Activated naive CD4-positive, alpha-beta T cell treated with anti-CD3 and anti-CD28 coated beads, Interleukin-2, amount 50 U/mL, for 24 hours (primary cell): ENCODE data around the gene ZFYVE21.

Experiments
- H3K27ac Mint-ChIP-seq: one replicate; pipeline ENCODE4 v1.8.0; 2021; ENCODE audit warnings: mild to moderate bottlenecking, mixed read lengths
- H3K27me3 Mint-ChIP-seq: one replicate; pipeline ENCODE4 v1.8.0; 2021; ENCODE audit warnings: mixed read lengths
- H3K36me3 Mint-ChIP-seq: one replicate; pipeline ENCODE4 v1.8.0; 2021; ENCODE audit warnings: mixed read lengths
- H3K4me1 Mint-ChIP-seq: one replicate; pipeline ENCODE4 v1.8.0; 2021; ENCODE audit warnings: mixed read lengths
- H3K4me3 Mint-ChIP-seq: one replicate; pipeline ENCODE4 v1.8.0; 2021; ENCODE audit warnings: mild to moderate bottlenecking, mixed read lengths
- H3K9me3 Mint-ChIP-seq: one replicate; pipeline ENCODE4 v1.8.0; 2021; ENCODE audit warnings: mixed read lengths

ZFYVE21 gene

GRCh38 chr14:103744621-103745395, 29.2 kb downstream of the ZFYVE21 start:
- peaks cover 3% of the 10 kb centered on the region for H3K36me3 Mint-ChIP-seq
- H3K4me3 Mint-ChIP-seq = no peak overlapping the region
- no peaks in the 10 kb centered on the region for H3K9me3 Mint-ChIP-seq
- H3K4me1 Mint-ChIP-seq = peaks cover 13% of the 10 kb centered on the region
- H3K27me3 Mint-ChIP-seq = no peaks in the 10 kb centered on the region
- no peak overlapping the region for H3K27ac Mint-ChIP-seq

GRCh38 chr14:103745424-103745823, 29.8 kb downstream of the ZFYVE21 start:
- Mint-ChIP-seq H3K9me3 (no peaks in the 10 kb centered on the region), H3K4me3 (no peak overlapping the region), H3K27me3 (no peaks in the 10 kb centered on the region), H3K4me1 (peaks cover 13% of the 10 kb centered on the region), H3K36me3 (peaks cover 2% of the 10 kb centered on the region), H3K27ac (no peak overlapping the region)

- H3K9me3 Mint-ChIP-seq = no peaks in the 10 kb centered on the region
- H3K36me3 Mint-ChIP-seq = peaks cover 2% of the 10 kb centered on the region
- no peak overlapping the region for H3K27ac Mint-ChIP-seq
- no peaks in the 10 kb centered on the region for H3K27me3 Mint-ChIP-seq
- H3K4me3 Mint-ChIP-seq = no peak overlapping the region
- H3K4me1 Mint-ChIP-seq = peaks cover 13% of the 10 kb centered on the region
Measured at GRCh38 chr14:103746701-103747100, 31.1 kb downstream of the ZFYVE21 start.

GRCh38 chr14:103748534-103748857, 32.9 kb downstream of the ZFYVE21 start:
- Mint-ChIP-seq H3K27me3 (no peaks in the 10 kb centered on the region), H3K9me3 (no peaks in the 10 kb centered on the region), H3K4me3 (no peak overlapping the region), H3K4me1 (peaks cover 13% of the 10 kb centered on the region), H3K27ac (no peak overlapping the region), H3K36me3 (no peaks in the 10 kb centered on the region)

- no peaks in the 10 kb centered on the region for H3K36me3 Mint-ChIP-seq
- H3K27me3 Mint-ChIP-seq = no peaks in the 10 kb centered on the region
- H3K4me1 Mint-ChIP-seq = peaks cover 13% of the 10 kb centered on the region
- no peaks in the 10 kb centered on the region for H3K9me3 Mint-ChIP-seq
- H3K27ac Mint-ChIP-seq = peak overlapping the region; percentile 4
- H3K4me3 Mint-ChIP-seq = no peak overlapping the region
Measured at GRCh38 chr14:103749452-103749851, 33.8 kb downstream of the ZFYVE21 start.

GRCh38 chr14:103749860-103750259, 34.2 kb downstream of the ZFYVE21 start:
- Mint-ChIP-seq H3K36me3 (no peaks in the 10 kb centered on the region), H3K4me3 (no peak overlapping the region), H3K27ac (no peak overlapping the region), H3K9me3 (no peaks in the 10 kb centered on the region), H3K27me3 (no peaks in the 10 kb centered on the region), H3K4me1 (peaks cover 13% of the 10 kb centered on the region)

- H3K9me3 Mint-ChIP-seq = no peaks in the 10 kb centered on the region
- H3K4me1 Mint-ChIP-seq = peaks cover 3% of the 10 kb centered on the region
Measured at GRCh38 chr14:103753774-103754173, 38.2 kb downstream of the ZFYVE21 start.

GRCh38 chr14:103755060-103755459, 39.5 kb downstream of the ZFYVE21 start:
- Mint-ChIP-seq H3K27ac (no peak overlapping the region), H3K9me3 (no peaks in the 10 kb centered on the region), H3K4me1 (no peaks in the 10 kb centered on the region), H3K36me3 (no peaks in the 10 kb centered on the region), H3K27me3 (no peaks in the 10 kb centered on the region), H3K4me3 (no peak overlapping the region)

More at GRCh38 chr14:103753774-103754173, 38.2 kb downstream of the ZFYVE21 start:
- no peak overlapping the region for H3K4me3 Mint-ChIP-seq
- no peak overlapping the region for H3K27ac Mint-ChIP-seq
- no peaks in the 10 kb centered on the region for H3K36me3 Mint-ChIP-seq
- no peaks in the 10 kb centered on the region for H3K27me3 Mint-ChIP-seq

- Mint-ChIP-seq H3K36me3 (no peaks in the 10 kb centered on the region), H3K4me1 (no peaks in the 10 kb centered on the region), H3K9me3 (no peaks in the 10 kb centered on the region), H3K27me3 (no peaks in the 10 kb centered on the region), H3K27ac (no peak overlapping the region), H3K4me3 (no peak overlapping the region)
Measured at GRCh38 chr14:103758059-103758776, 42.6 kb downstream of the ZFYVE21 start.

- Mint-ChIP-seq H3K27ac (no peak overlapping the region), H3K27me3 (no peaks in the 10 kb centered on the region), H3K9me3 (no peaks in the 10 kb centered on the region), H3K4me1 (no peaks in the 10 kb centered on the region), H3K36me3 (peaks cover 5% of the 10 kb centered on the region), H3K4me3 (no peak overlapping the region)
Measured at GRCh38 chr14:103762036-103762435, 46.4 kb downstream of the ZFYVE21 start.

- H3K27ac Mint-ChIP-seq = no peak overlapping the region
- H3K4me3 Mint-ChIP-seq = no peak overlapping the region
- no peaks in the 10 kb centered on the region for H3K9me3 Mint-ChIP-seq
- H3K4me1 Mint-ChIP-seq = no peaks in the 10 kb centered on the region
- peaks cover 6% of the 10 kb centered on the region for H3K36me3 Mint-ChIP-seq
- no peaks in the 10 kb centered on the region for H3K27me3 Mint-ChIP-seq
Measured at GRCh38 chr14:103762541-103762940, 46.9 kb downstream of the ZFYVE21 start.

GRCh38 chr14:103763730-103764488, 48.3 kb downstream of the ZFYVE21 start:
- no peak overlapping the region for H3K27ac Mint-ChIP-seq
- H3K36me3 Mint-ChIP-seq = peaks cover 9% of the 10 kb centered on the region
- H3K4me3 Mint-ChIP-seq = no peak overlapping the region
- H3K9me3 Mint-ChIP-seq = no peaks in the 10 kb centered on the region
- H3K27me3 Mint-ChIP-seq = no peaks in the 10 kb centered on the region
- no peaks in the 10 kb centered on the region for H3K4me1 Mint-ChIP-seq

- Mint-ChIP-seq H3K27me3 (no peaks in the 10 kb centered on the region), H3K4me1 (no peaks in the 10 kb centered on the region), H3K27ac (no peak overlapping the region), H3K9me3 (no peaks in the 10 kb centered on the region), H3K4me3 (no peak overlapping the region), H3K36me3 (peaks cover 9% of the 10 kb centered on the region)
Measured at GRCh38 chr14:103765526-103765925, 49.9 kb downstream of the ZFYVE21 start.

GRCh38 chr14:103767336-103767894, 51.8 kb downstream of the ZFYVE21 start:
- Mint-ChIP-seq H3K36me3 (peaks cover 19% of the 10 kb centered on the region), H3K9me3 (no peaks in the 10 kb centered on the region), H3K4me1 (no peaks in the 10 kb centered on the region), H3K4me3 (no peak overlapping the region), H3K27me3 (no peaks in the 10 kb centered on the region), H3K27ac (no peak overlapping the region)

GRCh38 chr14:103770500-103770899, 54.9 kb downstream of the ZFYVE21 start:
- Mint-ChIP-seq H3K4me3 (no peak overlapping the region), H3K4me1 (no peaks in the 10 kb centered on the region), H3K27me3 (no peaks in the 10 kb centered on the region), H3K27ac (no peak overlapping the region), H3K9me3 (no peaks in the 10 kb centered on the region), H3K36me3 (peaks cover 28% of the 10 kb centered on the region)

- Mint-ChIP-seq H3K4me1 (no peaks in the 10 kb centered on the region), H3K9me3 (no peaks in the 10 kb centered on the region), H3K27me3 (no peaks in the 10 kb centered on the region), H3K4me3 (no peak overlapping the region), H3K36me3 (peaks cover 29% of the 10 kb centered on the region), H3K27ac (no peak overlapping the region)
Measured at GRCh38 chr14:103770902-103771301, 55.3 kb downstream of the ZFYVE21 start.
